ENCODE results near the gene ZBTB38. TPM values are rescaled to one million over a fixed set of nuclear protein-coding genes. Genes with fewer than 3 reads are reported as not detected.

ZBTB38 gene
- total RNA-seq, 4 donors from 2014 or later, result 160 to 415 (median 232) TPM

DNA sequence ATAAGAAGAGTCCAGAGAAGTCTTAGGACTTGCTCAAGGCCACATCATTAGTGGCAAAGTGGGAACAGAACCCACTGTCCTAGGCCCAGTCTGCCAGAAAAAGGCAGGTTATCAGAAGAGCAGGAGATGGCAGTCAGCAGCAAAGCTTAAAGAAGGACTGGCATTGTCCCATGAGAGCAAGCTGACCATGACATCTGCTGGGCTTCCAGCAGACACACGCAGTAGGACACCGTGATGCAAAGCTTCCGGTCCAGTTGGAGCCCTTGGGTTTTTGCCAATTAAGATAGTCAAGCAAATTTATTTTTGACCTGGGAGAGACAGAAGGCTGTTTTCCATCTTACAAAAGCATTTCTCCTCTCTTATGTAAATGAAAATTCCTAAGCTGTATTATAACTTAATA lies 42.1 kb downstream of the ZBTB38 start:
- H3K27ac ChIP-seq, result peak overlapping the region; percentile 92 to 99 (median 96)
- peak; percentile 52 to 68 for TF ChIP-seq POLR2A (IDR thresholded peaks at IDR 0.05)
- TF ChIP-seq, protein P1, sequence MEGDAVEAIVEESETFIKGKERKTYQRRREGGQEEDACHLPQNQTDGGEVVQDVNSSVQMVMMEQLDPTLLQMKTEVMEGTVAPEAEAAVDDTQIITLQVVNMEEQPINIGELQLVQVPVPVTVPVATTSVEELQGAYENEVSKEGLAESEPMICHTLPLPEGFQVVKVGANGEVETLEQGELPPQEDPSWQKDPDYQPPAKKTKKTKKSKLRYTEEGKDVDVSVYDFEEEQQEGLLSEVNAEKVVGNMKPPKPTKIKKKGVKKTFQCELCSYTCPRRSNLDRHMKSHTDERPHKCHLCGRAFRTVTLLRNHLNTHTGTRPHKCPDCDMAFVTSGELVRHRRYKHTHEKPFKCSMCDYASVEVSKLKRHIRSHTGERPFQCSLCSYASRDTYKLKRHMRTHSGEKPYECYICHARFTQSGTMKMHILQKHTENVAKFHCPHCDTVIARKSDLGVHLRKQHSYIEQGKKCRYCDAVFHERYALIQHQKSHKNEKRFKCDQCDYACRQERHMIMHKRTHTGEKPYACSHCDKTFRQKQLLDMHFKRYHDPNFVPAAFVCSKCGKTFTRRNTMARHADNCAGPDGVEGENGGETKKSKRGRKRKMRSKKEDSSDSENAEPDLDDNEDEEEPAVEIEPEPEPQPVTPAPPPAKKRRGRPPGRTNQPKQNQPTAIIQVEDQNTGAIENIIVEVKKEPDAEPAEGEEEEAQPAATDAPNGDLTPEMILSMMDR (IDR thresholded peaks at IDR 0.05 in 4 of 5, conservative IDR thresholded peaks at IDR 0.05 in 1 of 5), result no peak
- H3K9me3 ChIP-seq, result no peaks in the 10 kb centered on the region
- H3K4me3 ChIP-seq, result peak overlapping the region in 1 of 4 donors; percentile 17
- intact Hi-C loops (cut with DNase I; ENCODE audit: low total_unique reads), result loop anchor here (1.0 kb wide), 1 partner anchor 22 kb away; no protein-coding TSS in a partner anchor
- in situ Hi-C loops (cut with MboI; ENCODE audit: low sequenced_read_pairs in 4 of 4), result loop anchor here in 1 of 4 donors (25.0 kb wide), 1 partner anchor 473 kb away; the partner anchor contains the start of gene SLC25A36
- DNase-seq (peak; percentile 86 to 92), ATAC-seq (peak; percentile 71 to 80)
- peaks cover 0 to 13% of the 10 kb centered on the region in 2 donors for H3K36me3 ChIP-seq
- no peaks in the 10 kb centered on the region for H3K27me3 ChIP-seq
- H3K4me1 ChIP-seq, result peaks cover 76 to 83% of the 10 kb centered on the region in 2 donors

DNA sequence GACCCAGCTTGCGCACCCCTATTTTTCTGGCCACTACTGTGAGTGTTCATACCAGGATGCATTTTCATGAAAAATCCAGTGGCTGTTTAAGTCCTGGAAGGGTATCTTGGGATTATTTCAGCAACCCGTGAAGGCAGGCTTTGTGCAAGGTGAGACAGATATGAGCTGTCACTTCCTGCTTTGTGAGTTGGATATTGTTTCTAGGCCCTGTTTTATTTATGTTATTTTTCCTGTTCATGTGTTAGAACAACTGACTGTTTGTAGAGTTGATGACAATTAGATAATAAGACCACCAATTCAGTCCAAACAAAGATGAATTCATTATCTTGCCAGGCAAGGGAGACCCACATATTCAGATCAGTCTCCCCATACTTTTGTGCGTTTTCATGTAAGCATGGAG lies 42.5 kb downstream of the ZBTB38 start:
- Histone ChIP-seq H3K9me3 (no peaks in the 10 kb centered on the region), H3K4me3 (peak overlapping the region in 1 of 4 donors; percentile 17), H3K36me3 (peaks cover 0 to 13% of the 10 kb centered on the region in 2 donors), H3K27me3 (no peaks in the 10 kb centered on the region), H3K27ac (peak overlapping the region; percentile 92 to 99 (median 96)), H3K4me1 (peaks cover 76 to 80% of the 10 kb centered on the region in 2 donors)
- ATAC-seq (no peak), DNase-seq (no peak)
- in situ Hi-C loops (cut with MboI; ENCODE audit: low sequenced_read_pairs in 4 of 4), result loop anchor here in 1 of 4 donors (25.0 kb wide), 1 partner anchor 474 kb away; the partner anchor contains the start of gene SLC25A36
- no peak for TF ChIP-seq POLR2A (IDR thresholded peaks at IDR 0.05)
- intact Hi-C loops (cut with DNase I; ENCODE audit: low total_unique reads), result loop anchor here (1.0 kb wide), 3 partner anchors 18 to 43 kb away; partner anchors contain the start of gene ZBTB38

DNA sequence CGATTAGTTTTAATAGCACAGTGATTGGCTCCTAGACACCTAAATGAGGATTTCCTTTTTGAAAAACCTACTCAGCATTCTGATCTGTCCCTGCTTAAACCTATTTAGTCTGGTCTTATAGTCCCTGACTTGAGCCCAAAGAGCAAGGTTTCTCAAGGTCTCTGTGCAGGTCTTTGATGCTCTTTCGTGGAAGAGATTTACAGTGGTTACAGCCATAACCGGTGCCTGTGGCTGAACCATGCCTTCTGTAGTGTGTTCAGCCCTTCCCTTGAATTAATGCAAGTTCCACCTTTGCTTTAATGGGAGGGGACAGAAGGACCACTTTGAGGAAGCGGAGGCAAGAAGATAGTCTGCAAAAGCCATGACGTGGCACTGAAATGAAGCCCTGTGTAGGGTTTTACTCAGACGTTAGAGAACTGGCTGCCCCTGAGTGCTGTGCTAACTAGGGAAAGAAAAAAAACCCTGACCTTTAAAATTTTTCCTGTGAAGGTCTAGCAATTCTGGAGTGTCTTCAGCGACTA lies 43.0 kb downstream of the ZBTB38 start:
- no peaks in the 10 kb centered on the region for H3K9me3 ChIP-seq
- peaks cover 0 to 9% of the 10 kb centered on the region in 2 donors for H3K36me3 ChIP-seq
- in situ Hi-C loops (cut with MboI; ENCODE audit: low sequenced_read_pairs in 4 of 4) (loop anchor here in 1 of 4 donors (25.0 kb wide), 1 partner anchor 474 kb away; the partner anchor contains the start of gene SLC25A36), intact Hi-C loops (cut with DNase I; ENCODE audit: low total_unique reads) (loop anchor here (1.0 kb wide), 2 partner anchors 18 to 43 kb away; partner anchors contain the start of gene ZBTB38)
- no peak for ATAC-seq
- H3K4me3 ChIP-seq, result no peak overlapping the region
- no peaks in the 10 kb centered on the region for H3K27me3 ChIP-seq
- peak overlapping the region; percentile 92 to 99 (median 96) for H3K27ac ChIP-seq
- DNase-seq, result no peak
- peaks cover 75 to 76% of the 10 kb centered on the region in 2 donors for H3K4me1 ChIP-seq
- TF ChIP-seq, protein P1 (IDR thresholded peaks at IDR 0.05 in 4 of 5, conservative IDR thresholded peaks at IDR 0.05 in 1 of 5), result no peak
- no peak for TF ChIP-seq POLR2A (IDR thresholded peaks at IDR 0.05)

DNA sequence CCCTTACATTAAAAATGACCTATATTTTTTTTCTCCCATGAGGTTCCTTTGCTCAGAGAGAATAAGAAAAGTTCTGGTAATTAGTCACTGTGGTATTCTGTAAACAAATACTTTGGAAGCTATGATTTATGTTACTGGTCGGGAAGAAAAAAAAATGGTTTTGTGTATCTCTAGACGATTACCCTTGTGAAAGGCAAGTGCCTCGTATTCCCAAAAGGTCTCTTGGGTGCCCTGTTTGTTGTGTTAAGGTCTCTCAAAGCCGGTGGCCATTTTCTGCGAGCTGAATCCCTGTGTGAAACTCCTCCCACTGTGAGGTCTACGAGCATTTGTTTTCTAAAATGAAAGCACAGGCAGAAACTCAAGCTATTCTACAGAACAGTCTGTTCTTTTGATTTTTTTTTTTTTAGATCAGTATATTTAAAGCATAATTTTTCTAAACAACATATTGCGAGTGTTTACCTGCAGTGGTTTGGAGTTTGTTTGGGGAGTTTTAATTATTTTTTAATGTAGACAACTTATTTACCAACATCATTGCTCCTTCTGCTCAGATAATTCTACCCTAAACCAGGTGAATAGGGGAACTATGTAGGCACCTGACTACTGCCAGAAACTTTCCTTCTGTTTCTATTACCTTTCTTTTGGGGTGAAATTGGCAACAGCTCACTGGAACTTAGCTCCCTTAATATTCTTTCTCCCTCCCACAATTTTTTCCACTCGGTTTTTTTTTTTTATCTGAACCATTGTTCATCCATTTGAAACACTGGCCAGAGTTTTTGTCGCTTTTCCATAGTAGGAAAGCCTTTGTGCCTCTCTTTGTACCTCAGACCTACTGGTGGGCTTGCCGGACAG lies 44.0 kb downstream of the ZBTB38 start:
- in situ Hi-C loops (cut with MboI; ENCODE audit: low sequenced_read_pairs in 4 of 4) (loop anchor here in 1 of 4 donors (25.0 kb wide), 1 partner anchor 475 kb away; the partner anchor contains the start of gene SLC25A36), intact Hi-C loops (cut with DNase I; ENCODE audit: low total_unique reads) (no loop called here)
- DNase-seq (peak; percentile 70 to 76), ATAC-seq (peak; percentile 74 to 79)
- Histone ChIP-seq H3K27me3 (no peaks in the 10 kb centered on the region), H3K27ac (peak overlapping the region; percentile 92 to 99 (median 96)), H3K4me1 (peaks cover 66 to 69% of the 10 kb centered on the region in 2 donors), H3K36me3 (peaks cover 0 to 8% of the 10 kb centered on the region in 2 donors), H3K9me3 (no peaks in the 10 kb centered on the region), H3K4me3 (peak overlapping the region; percentile 41 to 56 (median 49))
- peak; percentile 64 to 65 for TF ChIP-seq POLR2A (IDR thresholded peaks at IDR 0.05)
- TF ChIP-seq, protein P1 (IDR thresholded peaks at IDR 0.05 in 4 of 5, conservative IDR thresholded peaks at IDR 0.05 in 1 of 5), result no peak
